ENCODE measurements around the gene DNAJC1.

- TF ChIP-seq, protein P1, sequence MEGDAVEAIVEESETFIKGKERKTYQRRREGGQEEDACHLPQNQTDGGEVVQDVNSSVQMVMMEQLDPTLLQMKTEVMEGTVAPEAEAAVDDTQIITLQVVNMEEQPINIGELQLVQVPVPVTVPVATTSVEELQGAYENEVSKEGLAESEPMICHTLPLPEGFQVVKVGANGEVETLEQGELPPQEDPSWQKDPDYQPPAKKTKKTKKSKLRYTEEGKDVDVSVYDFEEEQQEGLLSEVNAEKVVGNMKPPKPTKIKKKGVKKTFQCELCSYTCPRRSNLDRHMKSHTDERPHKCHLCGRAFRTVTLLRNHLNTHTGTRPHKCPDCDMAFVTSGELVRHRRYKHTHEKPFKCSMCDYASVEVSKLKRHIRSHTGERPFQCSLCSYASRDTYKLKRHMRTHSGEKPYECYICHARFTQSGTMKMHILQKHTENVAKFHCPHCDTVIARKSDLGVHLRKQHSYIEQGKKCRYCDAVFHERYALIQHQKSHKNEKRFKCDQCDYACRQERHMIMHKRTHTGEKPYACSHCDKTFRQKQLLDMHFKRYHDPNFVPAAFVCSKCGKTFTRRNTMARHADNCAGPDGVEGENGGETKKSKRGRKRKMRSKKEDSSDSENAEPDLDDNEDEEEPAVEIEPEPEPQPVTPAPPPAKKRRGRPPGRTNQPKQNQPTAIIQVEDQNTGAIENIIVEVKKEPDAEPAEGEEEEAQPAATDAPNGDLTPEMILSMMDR (IDR thresholded peaks at IDR 0.05; ENCODE audit: low read length): no peak
- no peak for TF ChIP-seq EZH2 (IDR thresholded peaks at IDR 0.05; ENCODE audit: borderline replicate concordance, low read length)
These were observed 178.2 kb downstream of the DNAJC1 start for GRCh38 chr10:21825345-21825744.
